Fibroblast of the aortic adventitia (primary cell): ENCODE results near the gene SPP2. TPM values are rescaled to one million over a fixed set of nuclear protein-coding genes. Genes with fewer than 3 reads are reported as not detected.
A peak's percentile ranks its signal among the peaks of the same experiment; 100 is the strongest.

ENCODE experiments used
- DNase-seq: peaks from one replicate; pipeline ENCODE4 v3.0.0-alpha.2; 2010; ENCODE audit warnings: low read depth
- H3K4me3 ChIP-seq: 2 replicates; pipeline ENCODE4 v1.5.1; 2011; ENCODE audit warnings: low read depth, mild to moderate bottlenecking, control low read depth, low read length, moderate library complexity
- total RNA-seq: library from RNA; depleted of rRNA; stranded (reverse); fragments of >200 nt; gene quantifications from 2 replicates; pipeline ENCODE4 v1.2.3, GENCODE V29; 2012; ENCODE audit warnings: low replicate concordance
- TF ChIP-seq, protein P1 (sequence below): IDR thresholded peaks from 2 replicates; pipeline ENCODE4 v1.5.1; 2011; ENCODE audit warnings: mild to moderate bottlenecking, low read length, control low read depth, inconsistent platforms; ENCODE audit not compliant: insufficient read depth

Gene SPP2
- total RNA-seq, 1 donor, result 0.36 TPM

DNA sequence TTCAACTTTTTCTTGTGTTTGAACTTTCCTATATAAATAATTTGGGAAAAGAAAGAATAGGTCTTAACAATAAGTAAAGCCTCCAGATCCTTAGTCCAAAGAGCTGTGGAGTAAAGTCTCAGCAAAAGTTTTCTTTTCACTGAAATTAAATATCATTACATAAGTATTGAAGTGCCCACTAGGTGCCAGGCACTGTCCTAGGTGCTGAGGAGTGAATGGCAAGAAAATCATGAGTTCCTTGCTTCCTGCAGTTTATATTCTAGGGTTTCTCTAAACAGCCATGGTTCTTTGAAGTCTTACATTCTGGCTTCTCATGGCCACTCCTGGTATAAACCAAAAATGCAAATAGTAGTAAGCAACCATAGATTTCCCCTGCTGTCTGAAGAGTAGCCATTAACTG lies 59.7 kb downstream of the SPP2 start:
- TF ChIP-seq, protein P1, sequence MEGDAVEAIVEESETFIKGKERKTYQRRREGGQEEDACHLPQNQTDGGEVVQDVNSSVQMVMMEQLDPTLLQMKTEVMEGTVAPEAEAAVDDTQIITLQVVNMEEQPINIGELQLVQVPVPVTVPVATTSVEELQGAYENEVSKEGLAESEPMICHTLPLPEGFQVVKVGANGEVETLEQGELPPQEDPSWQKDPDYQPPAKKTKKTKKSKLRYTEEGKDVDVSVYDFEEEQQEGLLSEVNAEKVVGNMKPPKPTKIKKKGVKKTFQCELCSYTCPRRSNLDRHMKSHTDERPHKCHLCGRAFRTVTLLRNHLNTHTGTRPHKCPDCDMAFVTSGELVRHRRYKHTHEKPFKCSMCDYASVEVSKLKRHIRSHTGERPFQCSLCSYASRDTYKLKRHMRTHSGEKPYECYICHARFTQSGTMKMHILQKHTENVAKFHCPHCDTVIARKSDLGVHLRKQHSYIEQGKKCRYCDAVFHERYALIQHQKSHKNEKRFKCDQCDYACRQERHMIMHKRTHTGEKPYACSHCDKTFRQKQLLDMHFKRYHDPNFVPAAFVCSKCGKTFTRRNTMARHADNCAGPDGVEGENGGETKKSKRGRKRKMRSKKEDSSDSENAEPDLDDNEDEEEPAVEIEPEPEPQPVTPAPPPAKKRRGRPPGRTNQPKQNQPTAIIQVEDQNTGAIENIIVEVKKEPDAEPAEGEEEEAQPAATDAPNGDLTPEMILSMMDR, result no peak
- DNase-seq, result peak; percentile 16
- no peak overlapping the region for H3K4me3 ChIP-seq

DNA sequence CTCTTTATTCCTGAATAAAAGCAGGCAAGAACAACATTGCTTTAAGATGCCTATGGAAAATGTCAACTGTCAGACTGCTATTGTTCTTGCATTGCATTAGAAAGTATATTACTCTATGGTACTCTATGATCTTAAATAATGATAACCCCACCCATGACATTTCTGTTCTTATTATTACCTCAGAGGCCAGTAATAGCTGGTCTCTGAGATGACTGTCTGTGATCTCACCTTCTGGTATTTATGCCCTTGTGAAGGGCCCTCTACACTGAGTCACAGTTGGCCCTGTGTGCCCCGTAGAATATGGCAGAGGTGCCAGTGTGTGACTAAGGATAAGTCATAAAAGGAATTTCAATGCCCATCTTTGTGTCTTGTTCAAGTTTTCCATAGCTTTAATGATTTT lies 61.0 kb downstream of the SPP2 start:
- TF ChIP-seq, protein P1, result no peak
- H3K4me3 ChIP-seq, result no peak overlapping the region
- peak; percentile 36 for DNase-seq

DNA sequence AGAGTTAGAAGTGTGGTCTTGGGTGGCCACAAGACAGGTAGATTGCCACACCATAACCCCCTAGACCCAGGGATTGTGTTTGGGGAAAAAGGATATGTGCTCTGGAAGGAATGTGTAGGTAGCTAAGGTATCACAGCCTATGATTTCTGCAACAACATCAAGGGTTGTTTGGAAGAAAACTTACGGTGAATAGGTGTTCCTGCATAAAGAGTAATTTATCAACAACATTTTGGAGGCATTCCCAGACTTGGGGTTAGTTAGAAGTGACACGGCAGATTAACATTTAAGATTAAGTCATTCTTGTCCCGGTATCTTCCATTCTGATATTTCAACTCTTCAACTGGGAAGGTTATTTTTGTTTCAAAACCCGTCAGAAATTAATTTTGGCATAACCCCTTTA lies 65.5 kb downstream of the SPP2 start:
- no peak for DNase-seq
- H3K4me3 ChIP-seq, result no peak overlapping the region
- TF ChIP-seq, protein P1, result no peak

DNA sequence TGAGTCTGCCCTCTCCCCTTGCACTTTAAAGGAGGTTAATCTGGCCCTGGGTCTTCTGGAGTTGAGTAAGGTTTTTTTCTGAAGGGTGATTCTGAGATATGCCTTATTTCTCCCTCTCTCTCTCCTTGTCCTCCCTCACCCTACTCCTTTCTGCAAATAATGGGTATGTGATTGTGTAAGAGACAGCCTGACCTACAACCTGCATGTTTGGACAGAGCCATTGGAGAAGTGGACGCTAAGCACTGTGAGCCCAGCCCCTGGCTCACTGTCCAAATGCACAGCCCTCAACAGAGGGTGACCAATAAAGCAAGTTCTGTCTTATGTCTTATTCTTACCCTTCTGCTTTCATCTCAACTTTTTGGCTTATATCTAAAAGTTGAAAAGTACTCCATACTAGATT lies 71.5 kb downstream of the SPP2 start:
- no peak for DNase-seq
- no peak overlapping the region for H3K4me3 ChIP-seq
- TF ChIP-seq, protein P1, result no peak

DNA sequence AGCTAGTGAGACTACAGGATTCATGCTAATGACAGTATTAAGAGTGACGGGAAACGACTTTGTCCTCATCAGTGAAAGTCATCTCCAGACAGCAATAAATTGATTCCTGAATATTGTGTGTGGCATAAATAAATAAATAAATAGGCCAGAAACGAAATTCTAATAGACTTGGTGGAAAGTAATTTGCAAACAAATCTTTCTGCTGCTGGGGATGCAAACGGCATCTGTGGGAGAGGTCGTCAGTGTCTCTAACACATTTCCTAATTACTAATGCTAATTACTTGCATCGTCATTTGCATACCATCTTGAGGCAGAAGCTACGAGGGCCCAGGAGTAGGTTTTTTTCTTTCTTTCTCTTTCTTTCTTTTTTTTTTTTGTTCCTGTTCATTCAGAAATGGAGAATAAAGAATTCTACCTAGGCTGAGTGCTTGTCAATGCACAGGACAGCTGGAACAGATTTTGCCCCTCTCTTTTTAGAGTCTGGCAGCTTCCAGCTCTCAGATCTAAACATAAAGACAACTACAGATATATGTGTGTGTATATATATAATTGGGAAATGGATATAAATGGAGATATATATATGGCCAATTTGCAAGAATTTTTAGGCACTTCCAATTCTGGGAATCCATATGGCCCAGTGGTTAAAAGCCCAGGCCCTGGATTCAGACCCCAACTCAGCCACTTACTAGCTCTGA lies 75.1 kb downstream of the SPP2 start:
- H3K4me3 ChIP-seq, result no peak overlapping the region
- TF ChIP-seq, protein P1, result no peak
- no peak for DNase-seq

DNA sequence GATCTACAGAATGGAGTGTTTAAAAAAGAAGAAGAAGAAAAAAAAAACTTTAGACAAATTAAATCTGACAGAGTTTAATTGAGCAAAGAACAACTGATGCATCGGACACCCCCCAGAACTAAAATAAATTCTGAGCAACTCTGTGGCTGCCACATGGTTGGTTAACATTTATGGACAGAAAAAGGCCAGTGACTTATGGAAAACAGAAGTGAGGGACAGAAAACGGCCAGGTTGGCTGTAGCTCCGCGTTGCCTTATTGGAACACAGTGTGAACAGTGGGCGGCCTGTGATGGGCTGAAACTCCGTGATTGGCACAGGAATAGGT lies 75.6 kb downstream of the SPP2 start:
- no peak overlapping the region for H3K4me3 ChIP-seq
- no peak for DNase-seq
- TF ChIP-seq, protein P1, result no peak

Other genes with a start within 250 kb of the SPP2 start
- 1.1 and 34.9 TPM in 2 replicates for gene HJURP, start 196.2 kb upstream of the SPP2 start, total RNA-seq
- 0.63 TPM in 1 of 2 replicates, not detected in the other for gene TRPM8, start 133.3 kb upstream of the SPP2 start, total RNA-seq